Vagina (tissue), 2 donors: ENCODE data around the gene AFAP1. TPM values are rescaled to one million over a fixed set of nuclear protein-coding genes. Genes with fewer than 3 reads are reported as not detected.

ENCODE experiments used
- DNase-seq, 2 donors: peaks; one replicate each; pipeline ENCODE4 v3.0.0-alpha.2; 2017; ENCODE audit errors: extremely low spot score in 2 of 2
- H3K27ac ChIP-seq: fragments of 200-600 bp; sonication (generic); one replicate; pipeline ENCODE4 v1.5.1; 2019
- H3K27me3 ChIP-seq: fragments of 200-600 bp; sonication (generic); one replicate; pipeline ENCODE4 v1.5.1; 2019
- H3K36me3 ChIP-seq, 2 donors: fragments of 200-600 bp; sonication (generic); one replicate each; pipeline ENCODE4 v1.5.1; 2017 to 2019
- H3K4me1 ChIP-seq: fragments of 200-600 bp; sonication (generic); one replicate; pipeline ENCODE4 v1.5.1; 2019
- H3K4me3 ChIP-seq, 2 donors: fragments of 200-600 bp; sonication (generic); 1 replicate in 1 of 2; 2 replicates in 1 of 2; pipeline ENCODE4 v1.5.1; 2016 to 2019
- H3K9me3 ChIP-seq: fragments of 200-600 bp; sonication (generic); one replicate; pipeline ENCODE4 v1.5.1; 2019
- CTCF ChIP-seq, 3 experiments: fragments of 450-650 bp in 2 of 3; fragments of 200-600 bp in 1 of 3; sonication (generic) in 1 of 3; IDR thresholded peaks; one replicate each; pipeline ENCODE4 v1.5.1; 2017 to 2019; ENCODE audit warnings: antibody characterized with exemption in 3 of 3, mild to moderate bottlenecking in 2 of 3, moderate library complexity in 2 of 3
- POLR2A ChIP-seq, 2 donors: fragments of 450-650 bp; IDR thresholded peaks; one replicate each; pipeline ENCODE4 v1.6.1; 2017; ENCODE audit warnings: antibody characterized with exemption in 2 of 2, mild to moderate bottlenecking in 2 of 2, moderate library complexity in 2 of 2
- POLR2AphosphoS5 ChIP-seq, 2 donors: sonication (generic); formaldehyde crosslinking; IDR thresholded peaks; one replicate each; pipeline ENCODE4 v1.9.0; 2017; ENCODE audit warnings: antibody characterized with exemption in 2 of 2, mild to moderate bottlenecking in 2 of 2, low read depth in 1 of 2; ENCODE audit not compliant: insufficient read depth in 1 of 2
- intact Hi-C: fragments of 100-400 bp; cut with DNase I; formaldehyde crosslinking; loops from one replicate; pipeline ENCODE4 v1.15.1; 2023
- total RNA-seq: library from RNA; depleted of rRNA; stranded (reverse); fragments of >200 nt; gene quantifications from one replicate; pipeline ENCODE4 v1.2.3, GENCODE V29; 2016

Gene AFAP1
- total RNA-seq, 1 donor from 2014 or later = 20.4 TPM

GRCh38 chr4:7912826-7913225 lies 26.8 kb downstream of the AFAP1 start:
- H3K27ac ChIP-seq = no peak overlapping the region

GRCh38 chr4:7910952-7911578 lies 28.6 kb downstream of the AFAP1 start:
- H3K4me3 ChIP-seq = peak overlapping the region in 1 of 2 donors; percentile 24
- peak overlapping the region; percentile 78 for H3K27ac ChIP-seq
- peaks cover 65% of the 10 kb centered on the region for H3K4me1 ChIP-seq
- TF ChIP-seq POLR2A (IDR thresholded peaks at IDR 0.05) (no peak), POLR2AphosphoS5 (IDR thresholded peaks at IDR 0.05; ENCODE audit: insufficient read depth in 1 of 2, low read depth in 1 of 2) (peak in 1 of 2 donors; percentile 56), CTCF (IDR thresholded peaks at IDR 0.05) (no peak)
- H3K36me3 ChIP-seq = no peaks in the 10 kb centered on the region
- no peaks in the 10 kb centered on the region for H3K9me3 ChIP-seq
- DNase-seq = no peak
- intact Hi-C loops = no loop called here
- H3K27me3 ChIP-seq = no peaks in the 10 kb centered on the region

More at GRCh38 chr4:7912826-7913225, 26.8 kb downstream of the AFAP1 start:
- Histone ChIP-seq H3K27me3 (no peaks in the 10 kb centered on the region), H3K4me3 (no peak overlapping the region), H3K4me1 (peaks cover 52% of the 10 kb centered on the region), H3K9me3 (no peaks in the 10 kb centered on the region), H3K36me3 (no peaks in the 10 kb centered on the region)
- no peak for TF ChIP-seq POLR2A (IDR thresholded peaks at IDR 0.05)
- no peak for TF ChIP-seq POLR2AphosphoS5 (IDR thresholded peaks at IDR 0.05; ENCODE audit: insufficient read depth in 1 of 2, low read depth in 1 of 2)
- TF ChIP-seq CTCF (IDR thresholded peaks at IDR 0.05) = no peak
- intact Hi-C loops = no loop called here
- no peak for DNase-seq

GRCh38 chr4:7910263-7910896 lies 29.3 kb downstream of the AFAP1 start:
- TF ChIP-seq CTCF (IDR thresholded peaks at IDR 0.05) (no peak), POLR2AphosphoS5 (IDR thresholded peaks at IDR 0.05; ENCODE audit: insufficient read depth in 1 of 2, low read depth in 1 of 2) (peak in 1 of 2 donors; percentile 64)
- Histone ChIP-seq H3K27me3 (no peaks in the 10 kb centered on the region), H3K27ac (peak overlapping the region; percentile 78), H3K4me1 (peaks cover 72% of the 10 kb centered on the region), H3K9me3 (no peaks in the 10 kb centered on the region), H3K4me3 (peak overlapping the region in 1 of 2 donors; percentile 24), H3K36me3 (no peaks in the 10 kb centered on the region)
- intact Hi-C loops = no loop called here
- DNase-seq = no peak

GRCh38 chr4:7909463-7910262 lies 30.0 kb downstream of the AFAP1 start:
- H3K9me3 ChIP-seq = no peaks in the 10 kb centered on the region
- peak overlapping the region; percentile 78 for H3K27ac ChIP-seq
- peaks cover 78% of the 10 kb centered on the region for H3K4me1 ChIP-seq
- intact Hi-C loops = no loop called here
- peak overlapping the region in 1 of 2 donors; percentile 24 for H3K4me3 ChIP-seq
- no peaks in the 10 kb centered on the region for H3K36me3 ChIP-seq
- no peaks in the 10 kb centered on the region for H3K27me3 ChIP-seq
- no peak for TF ChIP-seq POLR2A (IDR thresholded peaks at IDR 0.05)
- TF ChIP-seq POLR2AphosphoS5 (IDR thresholded peaks at IDR 0.05; ENCODE audit: insufficient read depth in 1 of 2, low read depth in 1 of 2) = no peak
- no peak for TF ChIP-seq CTCF (IDR thresholded peaks at IDR 0.05)
- no peak for DNase-seq
